ENCODE measurements around the gene BCO1.
"Not testable (repeated sequence)": the region's sequence is repeated elsewhere in the genome, so short reads cannot be mapped to it uniquely, and the experiment has no call there.

Gene BCO1

GRCh38 chr16:81219151-81219550, 19.3 kb upstream of the BCO1 start:
- TF ChIP-seq CTCF (IDR thresholded peaks at IDR 0.05), result no peak
- TF ChIP-seq ZFX (IDR thresholded peaks at IDR 0.05; ENCODE audit: borderline replicate concordance), result no peak
- H3K27ac ChIP-seq, result no peak overlapping the region

- no peak for TF ChIP-seq ZFX (IDR thresholded peaks at IDR 0.05; ENCODE audit: borderline replicate concordance)
- TF ChIP-seq CTCF (IDR thresholded peaks at IDR 0.05), result no peak
- H3K27ac ChIP-seq, result no peak overlapping the region
Observed at GRCh38 chr16:81220349-81220748, 18.1 kb upstream of the BCO1 start.

GRCh38 chr16:81221731-81222130, 16.8 kb upstream of the BCO1 start:
- H3K27ac ChIP-seq, result no peak overlapping the region
- TF ChIP-seq CTCF (IDR thresholded peaks at IDR 0.05) (no peak), ZFX (IDR thresholded peaks at IDR 0.05; ENCODE audit: borderline replicate concordance) (no peak)

- no peak for TF ChIP-seq ZFX (IDR thresholded peaks at IDR 0.05; ENCODE audit: borderline replicate concordance)
- TF ChIP-seq CTCF (IDR thresholded peaks at IDR 0.05), result no peak
- no peak overlapping the region for H3K27ac ChIP-seq
Observed at GRCh38 chr16:81224824-81225223, 13.7 kb upstream of the BCO1 start.

GRCh38 chr16:81225697-81226096, 12.8 kb upstream of the BCO1 start:
- not testable (repeated sequence) for H3K27ac ChIP-seq

GRCh38 chr16:81227785-81228184, 10.7 kb upstream of the BCO1 start:
- TF ChIP-seq ZFX (IDR thresholded peaks at IDR 0.05; ENCODE audit: borderline replicate concordance) (no peak), CTCF (IDR thresholded peaks at IDR 0.05) (no peak)
- no peak overlapping the region for H3K27ac ChIP-seq

GRCh38 chr16:81229811-81230210, 8.7 kb upstream of the BCO1 start:
- TF ChIP-seq CTCF (IDR thresholded peaks at IDR 0.05), result no peak
- TF ChIP-seq ZFX (IDR thresholded peaks at IDR 0.05; ENCODE audit: borderline replicate concordance), result no peak
- no peak overlapping the region for H3K27ac ChIP-seq

GRCh38 chr16:81231014-81231413, 7.5 kb upstream of the BCO1 start:
- H3K27ac ChIP-seq, result no peak overlapping the region
- no peak for TF ChIP-seq CTCF (IDR thresholded peaks at IDR 0.05)
- TF ChIP-seq ZFX (IDR thresholded peaks at IDR 0.05; ENCODE audit: borderline replicate concordance), result no peak

Measured in 22Rv1 (cell line).